ENCODE results near the gene EBF4.
"Not testable (repeated sequence)": the region's sequence is repeated elsewhere in the genome, so short reads cannot be mapped to it uniquely, and the experiment has no call there.

EBF4 gene

DNA sequence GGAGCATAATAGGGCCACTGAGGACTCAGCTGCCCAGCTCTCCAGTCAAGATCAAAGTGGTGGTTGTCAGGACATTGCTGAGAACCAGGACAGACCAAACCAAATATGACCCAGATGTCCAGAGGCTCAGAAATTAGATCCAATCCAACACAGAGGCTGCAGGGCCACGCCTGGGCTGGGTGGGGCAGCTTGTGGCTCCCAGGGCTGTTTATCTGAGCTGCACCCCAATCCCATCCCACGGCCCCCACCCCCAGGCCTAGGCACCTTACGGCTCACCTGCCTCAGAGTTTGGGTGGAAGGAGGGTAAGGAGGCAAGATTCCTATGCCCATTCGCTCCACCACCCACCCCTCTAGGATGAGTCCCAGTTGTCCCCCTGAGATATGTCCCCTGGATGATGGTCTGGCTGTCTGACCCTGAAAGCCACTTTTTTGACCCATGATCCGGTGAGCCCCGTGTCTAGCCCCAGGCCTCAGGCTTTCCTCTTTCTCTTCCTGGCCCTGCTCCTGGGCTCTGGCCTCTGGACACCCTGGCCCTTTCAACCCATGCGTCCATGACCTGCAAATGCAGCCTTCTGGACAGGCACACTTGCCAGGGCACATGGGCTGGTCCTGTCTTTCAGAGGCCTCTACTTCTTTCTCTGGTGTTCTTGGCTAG, 67.8 kb downstream of the EBF4 start:
- no peak for DNase-seq

DNA sequence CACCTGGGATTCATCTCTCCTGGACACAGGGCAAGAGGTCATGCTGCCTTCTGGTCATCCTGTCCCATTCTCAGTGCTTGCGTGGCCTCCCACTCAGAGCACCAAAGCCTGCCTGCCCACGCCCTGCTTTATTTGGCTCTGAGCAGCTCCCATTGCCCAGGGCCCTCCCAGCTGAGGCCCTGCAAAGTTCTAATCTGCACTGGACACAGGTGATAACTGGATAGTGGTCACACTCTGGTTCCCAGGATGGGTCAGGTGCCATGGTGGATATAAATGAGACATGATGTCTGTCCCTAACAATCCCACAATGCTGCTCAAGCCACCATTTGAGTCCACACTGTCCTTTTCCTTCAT, 68.3 kb downstream of the EBF4 start:
- no peak for DNase-seq

DNA sequence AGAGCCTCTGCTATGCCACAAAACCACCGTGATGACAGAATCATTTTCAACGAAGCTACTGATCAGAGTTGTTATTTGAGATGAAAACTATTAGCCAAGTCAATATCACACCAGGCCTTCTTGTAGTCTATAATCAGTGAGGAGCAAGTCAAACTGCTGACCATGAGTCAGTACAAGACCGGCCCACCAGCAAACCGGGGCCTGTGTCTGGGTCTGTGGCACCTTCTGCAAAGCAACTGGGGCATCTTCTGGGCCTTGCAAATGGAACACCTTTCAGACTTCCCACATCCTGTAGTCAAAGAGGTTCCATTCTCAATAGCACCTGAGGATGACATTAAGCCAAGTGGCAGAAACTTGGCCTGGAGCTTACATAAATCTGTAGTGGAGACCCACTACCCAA, 69.3 kb downstream of the EBF4 start:
- DNase-seq, result no peak

- no peak for DNase-seq
Measured at GRCh38 chr20:2762578-2763131, 70.1 kb downstream of the EBF4 start.

DNA sequence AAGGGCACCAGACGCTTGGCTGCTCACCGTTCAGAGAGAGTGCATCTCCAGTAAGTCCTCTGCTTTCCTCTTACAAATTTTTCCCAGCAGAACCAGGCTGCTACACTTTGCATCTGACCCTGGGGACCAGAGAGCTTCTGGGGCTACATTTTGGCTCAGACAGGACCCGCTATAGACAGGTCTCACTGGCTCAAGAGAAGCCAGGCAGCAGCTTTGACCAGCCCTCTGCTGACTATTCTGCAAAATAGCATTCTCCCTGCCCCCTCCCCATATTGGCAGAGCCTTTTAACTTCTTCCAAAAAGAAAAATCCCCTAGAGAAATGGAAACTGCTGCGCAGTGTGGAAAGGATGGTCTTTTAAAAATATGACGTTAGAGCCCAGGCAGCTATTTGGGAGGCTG, 70.6 kb downstream of the EBF4 start:
- DNase-seq, result no peak

DNA sequence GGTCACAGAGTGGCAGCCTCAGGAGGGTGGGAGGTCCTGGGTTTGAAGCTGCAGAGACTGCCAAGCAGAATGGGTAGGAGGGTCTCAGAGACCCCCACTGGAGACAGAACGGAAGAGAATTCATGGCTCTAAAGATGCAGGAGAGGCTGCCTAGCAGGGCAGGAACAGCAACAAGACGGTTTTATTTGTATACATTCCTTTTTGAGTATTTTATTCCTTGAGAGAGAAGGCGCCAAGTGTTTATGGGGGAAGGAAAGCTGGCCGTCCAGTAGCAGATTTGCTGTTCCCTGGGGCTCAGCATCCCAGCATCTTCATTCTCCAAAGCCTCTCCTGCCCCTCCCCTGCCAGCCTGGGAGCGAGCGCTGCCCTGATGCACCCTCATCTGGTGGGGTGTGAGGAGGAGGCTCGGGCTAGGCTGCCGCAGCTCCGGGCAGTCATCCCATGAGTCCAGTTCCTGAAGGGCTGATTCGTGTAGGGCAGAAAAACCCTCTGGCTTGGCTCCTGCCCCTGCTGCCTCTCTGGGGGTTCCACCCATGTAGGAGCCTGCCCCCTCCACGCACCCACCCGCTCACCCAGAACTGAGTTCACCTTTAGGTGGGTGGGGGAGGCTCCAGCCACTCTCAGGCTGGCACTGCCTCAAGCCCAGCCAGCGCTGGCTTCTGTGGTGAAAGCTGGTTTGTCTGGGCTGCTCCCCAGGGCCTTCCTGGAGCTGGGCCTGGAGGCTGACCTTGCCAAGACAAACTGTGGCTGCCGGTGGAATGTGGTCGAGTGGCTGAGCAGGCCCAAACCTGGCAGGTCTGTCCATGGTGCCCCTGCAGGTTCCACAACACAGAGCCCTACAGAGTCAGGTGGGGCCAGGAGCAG, 75.4 kb downstream of the EBF4 start:
- DNase-seq, result no peak

GRCh38 chr20:2768632-2769015, 76.0 kb downstream of the EBF4 start:
- no peak for DNase-seq

GRCh38 chr20:2770091-2770490, 77.5 kb downstream of the EBF4 start:
- DNase-seq, result not testable (repeated sequence)

DNA sequence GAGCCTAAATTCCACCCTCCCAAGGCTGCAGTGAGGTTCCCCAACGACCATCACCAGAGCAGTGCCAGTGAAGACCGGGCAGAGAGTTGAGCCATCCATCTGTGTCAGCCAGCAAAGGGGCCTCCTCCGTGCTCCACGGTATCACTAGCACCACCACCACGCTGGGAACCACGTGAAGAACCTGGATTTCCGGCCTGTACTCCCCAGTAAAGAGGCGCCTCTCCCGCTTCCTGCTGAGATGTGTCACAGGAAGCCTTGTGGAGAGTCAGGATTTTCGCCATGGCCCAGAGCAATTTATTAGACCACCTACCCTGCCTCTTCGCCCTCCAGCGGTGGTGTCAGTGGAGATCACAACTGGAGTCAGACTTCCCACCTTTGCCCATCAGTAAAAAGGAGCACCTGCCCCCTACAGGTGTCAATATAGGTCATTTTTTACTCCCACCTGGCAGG, 79.1 kb downstream of the EBF4 start:
- peak; percentile 75 to 81 for DNase-seq

DNA sequence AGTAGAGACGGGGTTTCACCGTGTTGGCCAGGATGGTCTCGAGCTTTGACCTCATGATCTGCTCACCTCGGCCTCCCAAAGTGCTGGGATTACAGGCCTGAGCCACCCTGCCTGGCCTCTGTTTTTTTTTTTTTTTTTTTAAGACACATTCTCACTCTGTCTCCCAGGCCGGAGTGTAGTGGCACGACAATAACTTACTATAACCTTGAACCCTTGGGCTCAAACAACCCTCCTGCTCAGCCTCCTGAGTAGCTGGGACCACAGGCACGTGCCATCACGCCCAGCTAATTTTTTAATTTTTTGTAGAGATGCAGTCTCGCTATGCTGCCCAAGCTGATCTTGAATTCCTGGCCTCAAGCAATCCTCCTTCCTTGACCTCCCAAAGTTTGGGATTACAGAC, 81.2 kb downstream of the EBF4 start:
- no peak for DNase-seq

GRCh38 chr20:2775139-2775538, 82.6 kb downstream of the EBF4 start:
- DNase-seq, result no peak

DNA sequence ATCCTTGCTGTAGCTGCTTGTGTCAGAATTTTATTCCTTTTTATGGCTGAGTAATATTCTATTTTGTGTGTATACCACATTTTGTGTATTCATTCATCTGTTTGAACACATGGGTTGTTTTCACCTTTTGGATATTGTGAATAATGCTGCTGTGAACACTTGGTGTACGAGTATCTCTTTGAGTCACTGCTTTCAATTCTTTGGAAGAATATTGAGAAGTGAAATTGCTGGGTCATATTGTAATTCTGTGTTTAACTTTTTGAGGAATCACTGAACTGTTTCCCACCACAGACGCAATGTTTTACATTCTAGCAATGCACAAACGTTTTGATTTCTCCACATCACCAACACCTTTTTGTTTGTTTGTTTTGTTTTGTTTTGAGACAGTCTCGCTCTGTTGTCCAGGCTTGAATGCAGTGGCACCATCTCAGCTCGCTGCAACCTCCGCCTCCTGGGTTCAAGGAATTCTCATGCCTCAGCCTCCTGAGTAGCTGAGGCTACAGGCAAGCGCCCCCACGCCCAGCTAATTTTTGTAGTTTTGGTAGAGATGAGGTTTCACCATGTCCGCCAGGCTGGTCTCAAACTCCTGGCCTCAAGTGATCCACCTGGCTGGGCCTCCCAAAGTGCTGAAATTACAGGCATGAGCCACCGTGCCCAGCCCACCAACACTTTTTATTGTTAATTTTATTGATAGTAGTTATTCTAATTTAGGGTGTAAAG, 86.2 kb downstream of the EBF4 start:
- DNase-seq, result no peak

DNA sequence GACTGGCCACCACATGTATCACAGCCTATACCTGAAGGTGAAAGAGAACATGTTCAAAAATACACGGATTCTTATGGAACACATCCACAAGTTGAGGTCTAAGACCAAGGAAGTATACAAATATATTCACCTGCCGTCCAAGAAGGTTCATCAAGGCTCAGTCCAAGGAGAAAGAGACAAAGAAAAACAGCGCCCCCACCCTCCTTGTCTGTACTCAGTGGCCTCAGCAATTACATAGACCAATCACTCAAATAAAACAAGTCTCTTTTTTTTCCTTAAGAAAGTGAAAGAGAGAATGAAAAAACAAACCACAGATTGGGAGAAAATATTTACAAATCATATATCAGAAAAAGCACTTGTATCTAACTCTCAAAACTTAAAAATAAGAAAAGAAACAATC, 88.4 kb downstream of the EBF4 start:
- DNase-seq, result no peak

GRCh38 chr20:2783908-2784566, 91.5 kb downstream of the EBF4 start:
- DNase-seq, result no peak

DNA sequence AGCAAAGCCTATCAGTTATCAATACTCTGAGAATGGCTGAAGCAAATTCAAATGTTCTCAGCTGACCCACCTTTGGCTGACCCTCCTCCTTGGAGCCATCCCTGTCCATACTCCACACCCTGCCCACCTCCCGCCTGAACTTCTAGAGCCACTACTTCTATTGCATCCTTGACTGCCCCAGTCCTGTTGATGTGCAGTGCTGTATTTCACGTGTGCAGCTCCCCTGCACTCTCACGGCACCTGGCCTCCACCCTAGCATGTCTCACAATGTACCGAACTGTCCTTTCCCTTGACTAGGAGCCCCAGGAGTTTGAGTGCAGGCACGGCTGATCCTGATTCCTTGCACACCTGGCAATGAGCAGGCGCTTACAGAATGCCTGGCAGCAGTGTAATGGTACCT, 100.9 kb downstream of the EBF4 start:
- DNase-seq, result no peak

DNA sequence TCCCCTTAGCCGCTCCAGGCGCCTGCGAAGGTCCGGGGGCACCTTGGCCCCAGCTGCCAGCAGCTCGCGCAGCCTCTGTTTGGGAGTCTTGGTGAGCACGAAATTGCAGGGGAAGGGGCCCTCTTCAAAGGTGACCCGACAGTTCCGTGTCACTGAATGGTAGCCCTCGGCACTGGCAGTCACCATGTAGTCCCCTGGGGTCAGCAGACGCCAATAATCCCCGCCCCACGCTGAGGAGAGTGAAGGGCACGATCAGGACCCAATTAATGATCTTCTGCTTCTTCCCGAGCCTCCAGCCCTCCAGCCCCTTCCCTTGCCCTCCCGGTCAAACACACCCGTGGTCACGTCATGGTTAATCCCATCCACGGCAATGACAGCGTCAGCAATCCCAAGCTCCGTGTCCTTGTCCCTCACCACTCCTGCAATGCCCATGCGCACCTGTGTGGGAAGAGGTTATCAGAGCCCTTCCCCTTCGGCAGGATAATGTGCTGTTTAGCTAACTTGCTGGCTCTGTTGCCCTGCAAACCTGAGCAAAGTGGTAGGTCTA, 101.7 kb downstream of the EBF4 start:
- no peak for DNase-seq

GRCh38 chr20:2794866-2795447, 102.4 kb downstream of the EBF4 start:
- DNase-seq, result no peak

DNA sequence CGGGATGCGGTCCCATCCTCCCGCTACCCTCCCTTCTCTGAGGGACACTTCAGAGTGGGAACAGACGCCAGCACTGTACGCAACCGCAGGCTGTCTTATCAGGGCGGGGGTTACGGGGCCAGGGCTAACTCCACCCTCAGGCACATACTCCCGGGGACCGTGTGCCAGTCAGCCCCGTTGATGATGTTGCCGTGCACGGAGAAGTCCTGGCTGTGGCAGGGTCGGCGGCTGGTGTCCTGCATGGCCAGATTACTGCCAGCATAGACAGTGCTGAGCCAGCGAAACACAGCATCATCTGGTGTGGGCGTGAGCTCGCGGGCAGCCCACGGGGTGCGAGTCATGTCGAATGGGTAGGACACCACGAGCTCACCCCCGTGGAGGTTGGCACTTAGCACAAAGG, 102.9 kb downstream of the EBF4 start:
- no peak for DNase-seq

- no peak for DNase-seq
Measured at GRCh38 chr20:2796011-2796660, 103.6 kb downstream of the EBF4 start.

DNA sequence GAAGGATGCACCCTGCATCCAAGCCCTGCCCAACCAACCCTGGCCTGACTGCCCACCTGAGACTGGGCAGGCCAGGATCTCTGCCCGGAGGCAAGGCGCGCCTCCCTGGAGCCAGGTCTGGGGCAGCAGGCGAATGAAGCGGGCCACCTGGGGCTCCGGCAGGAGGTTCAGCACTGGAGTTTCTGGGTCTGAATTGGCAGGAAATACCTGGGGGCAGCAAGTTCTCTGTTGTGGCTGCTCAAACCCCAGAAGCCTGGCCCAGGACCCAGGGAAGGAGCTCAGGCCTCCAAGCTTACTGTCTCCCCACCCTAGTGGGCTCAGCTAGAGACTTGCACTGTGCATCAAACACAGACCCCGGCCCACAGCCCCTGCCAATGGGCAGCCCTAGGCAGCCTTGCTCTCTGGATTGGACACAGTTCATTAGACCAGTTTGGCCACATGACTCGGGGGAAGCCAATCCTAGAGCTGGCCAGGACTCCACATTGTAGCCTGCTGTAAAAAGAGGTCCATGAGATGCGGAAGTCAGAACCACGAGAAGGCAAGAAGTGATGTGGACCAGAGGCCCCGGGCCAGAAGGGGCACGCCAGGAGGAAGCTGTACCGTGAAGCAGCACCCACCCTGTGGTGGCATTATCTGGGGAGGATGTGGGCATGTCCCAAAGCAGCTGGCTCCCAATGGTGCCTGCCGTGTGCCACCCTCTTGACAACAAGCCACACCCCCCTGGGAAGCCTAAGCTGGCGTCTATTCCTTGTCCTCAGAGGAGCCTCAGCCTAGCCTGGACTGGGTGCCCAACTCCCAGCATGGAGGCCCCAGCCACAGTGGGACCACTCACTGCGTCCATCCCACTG, 104.8 kb downstream of the EBF4 start:
- DNase-seq, result no peak

Measured in Kasumi-1 (cell line).